Mesendoderm (in vitro differentiated cells): ENCODE measurements around the gene ABHD14A.

Experiments used
- DNase-seq: peaks from one replicate; pipeline ENCODE4 v3.0.0; 2013
- H2AK5ac ChIP-seq: 2 replicates; pipeline ENCODE4 v1.6.1; 2013; ENCODE audit warnings: low read length, inconsistent platforms
- H2BK120ac ChIP-seq: 2 replicates; pipeline ENCODE4 v1.6.1; 2013; ENCODE audit warnings: low read depth, mild to moderate bottlenecking, low read length, moderate library complexity, mixed read lengths
- H2BK15ac ChIP-seq: replicated peaks from 2 replicates; pipeline ENCODE4 v1.6.1; 2013; ENCODE audit warnings: low read depth, mild to moderate bottlenecking, moderate library complexity
- H2BK5ac ChIP-seq: 2 replicates; pipeline ENCODE4 v1.6.1; 2013; ENCODE audit warnings: low read length, inconsistent platforms
- H3K18ac ChIP-seq: 2 replicates; pipeline ENCODE4 v1.6.1; 2013; ENCODE audit warnings: mild to moderate bottlenecking, low read length, mixed read lengths
- H3K23ac ChIP-seq: one replicate; pipeline ENCODE4 v1.6.1; 2013; ENCODE audit warnings: low read length
- H3K27ac ChIP-seq: 2 replicates; pipeline ENCODE4 v1.5.1; 2013; ENCODE audit warnings: low read depth, mild to moderate bottlenecking, inconsistent platforms, low read length, moderate library complexity
- H3K27me3 ChIP-seq: 2 replicates; pipeline ENCODE4 v1.6.1; 2013; ENCODE audit warnings: low read length, control low read depth, mild to moderate bottlenecking, inconsistent platforms; ENCODE audit not compliant: insufficient read depth, poor library complexity
- H3K36me3 ChIP-seq: 2 replicates; pipeline ENCODE4 v1.6.1; 2013; ENCODE audit warnings: low read length, inconsistent platforms; ENCODE audit not compliant: control insufficient read depth, insufficient read depth
- H3K4ac ChIP-seq: one replicate; pipeline ENCODE4 v1.6.1; 2013; ENCODE audit warnings: low read depth, mild to moderate bottlenecking, low read length, moderate library complexity
- H3K4me1 ChIP-seq: 2 replicates; pipeline ENCODE4 v1.6.1; 2013; ENCODE audit warnings: low read depth, low read length, inconsistent platforms; ENCODE audit not compliant: control insufficient read depth
- H3K4me2 ChIP-seq: 2 replicates; pipeline ENCODE4 v1.6.1; 2013; ENCODE audit warnings: low read length
- H3K4me3 ChIP-seq: 2 replicates; pipeline ENCODE4 v1.5.1; 2013; ENCODE audit warnings: mild to moderate bottlenecking, low read length
- H3K56ac ChIP-seq: one replicate; pipeline ENCODE4 v1.6.1; 2013; ENCODE audit warnings: low read length
- H3K79me1 ChIP-seq: 2 replicates; pipeline ENCODE4 v1.6.1; 2013; ENCODE audit warnings: low read length, inconsistent platforms
- H3K79me2 ChIP-seq: 2 replicates; pipeline ENCODE4 v1.6.1; 2013; ENCODE audit warnings: mild to moderate bottlenecking, low read length; ENCODE audit not compliant: control insufficient read depth, insufficient read depth
- H3K9ac ChIP-seq: 2 replicates; pipeline ENCODE4 v1.6.1; 2013; ENCODE audit warnings: low read length, inconsistent platforms
- H4K5ac ChIP-seq: one replicate; pipeline ENCODE4 v1.6.1; 2013; ENCODE audit warnings: low read length
- H4K8ac ChIP-seq: one replicate; pipeline ENCODE4 v1.6.1; 2013; ENCODE audit warnings: low read depth, mild to moderate bottlenecking, control low read depth, low read length, moderate library complexity
- WGBS: extraction: QIAGEN DNeasy Blood & Tissue Kit; methylation state at CpG from one replicate; pipeline ENCODE4 v1.1.7; 2013; ENCODE audit warnings: low lambda C conversion rate, missing lambda C conversion rate; ENCODE audit not compliant: insufficient coverage; ENCODE audit errors: extremely low coverage; 5-methylcytosine and 5-hydroxymethylcytosine counted together

ABHD14A gene

GRCh38 chr3:52025453-52025852 lies 50.6 kb downstream of the ABHD14A start:
- Histone ChIP-seq H3K79me1 (no peaks in the 10 kb centered on the region), H3K56ac (no peak overlapping the region), H2BK15ac (no peak overlapping the region), H3K9ac (no peak overlapping the region), H3K4me2 (no peak overlapping the region), H3K27me3 (no peaks in the 10 kb centered on the region), H3K36me3 (no peaks in the 10 kb centered on the region), H4K5ac (no peak overlapping the region), H3K23ac (no peak overlapping the region), H3K27ac (no peak overlapping the region), H2BK5ac (no peak overlapping the region), H2BK120ac (no peak overlapping the region), H3K4ac (no peak overlapping the region), H3K18ac (no peak overlapping the region), H3K79me2 (no peaks in the 10 kb centered on the region), H2AK5ac (no peak overlapping the region), H3K4me3 (no peak overlapping the region), H3K4me1 (no peaks in the 10 kb centered on the region), H4K8ac (no peak overlapping the region)
- no peak for DNase-seq
- no CpG with 5 or more reads among the region's 7 CpGs for WGBS

DNA sequence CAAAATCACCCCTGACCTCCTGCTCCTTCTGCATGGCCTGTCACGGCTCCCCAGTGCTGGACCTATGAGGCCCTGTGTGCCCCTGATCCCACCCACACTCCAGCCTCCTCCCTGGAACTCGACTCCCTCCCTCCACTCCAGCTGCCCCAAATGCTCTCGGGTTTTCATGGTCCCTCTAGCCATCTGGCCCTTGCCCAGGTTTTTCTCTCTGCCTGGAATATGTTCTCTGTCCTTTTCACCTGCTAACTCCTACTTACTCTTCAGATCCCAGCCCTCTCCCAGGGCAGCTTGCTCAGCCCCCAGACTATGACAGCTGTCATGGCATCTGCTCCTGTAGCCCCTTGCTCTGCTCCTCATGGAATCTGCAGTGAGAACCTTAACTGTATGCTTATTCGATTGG lies 51.2 kb downstream of the ABHD14A start:
- DNase-seq: no peak
- H3K18ac ChIP-seq: no peak overlapping the region
- no peak overlapping the region for H3K9ac ChIP-seq
- no peak overlapping the region for H3K27ac ChIP-seq
- H3K23ac ChIP-seq: no peak overlapping the region
- H4K5ac ChIP-seq: no peak overlapping the region
- no peak overlapping the region for H2BK120ac ChIP-seq
- no peaks in the 10 kb centered on the region for H3K4me1 ChIP-seq
- H3K56ac ChIP-seq: no peak overlapping the region
- no peak overlapping the region for H3K4me3 ChIP-seq
- no peaks in the 10 kb centered on the region for H3K36me3 ChIP-seq
- H3K4me2 ChIP-seq: no peak overlapping the region
- no peak overlapping the region for H3K4ac ChIP-seq
- H3K79me1 ChIP-seq: no peaks in the 10 kb centered on the region
- no peaks in the 10 kb centered on the region for H3K79me2 ChIP-seq
- no peak overlapping the region for H2BK15ac ChIP-seq
- H2BK5ac ChIP-seq: no peak overlapping the region
- H3K27me3 ChIP-seq: no peaks in the 10 kb centered on the region
- no peak overlapping the region for H4K8ac ChIP-seq
- H2AK5ac ChIP-seq: no peak overlapping the region
- no CpG with 5 or more reads among the region's 4 CpGs for WGBS

- Histone ChIP-seq H2BK120ac (no peak overlapping the region), H3K18ac (no peak overlapping the region), H3K9ac (no peak overlapping the region), H3K79me1 (no peaks in the 10 kb centered on the region), H4K8ac (no peak overlapping the region), H3K4me2 (no peak overlapping the region), H2BK15ac (no peak overlapping the region), H3K4ac (no peak overlapping the region), H2AK5ac (no peak overlapping the region), H2BK5ac (no peak overlapping the region), H3K56ac (no peak overlapping the region), H3K27me3 (no peaks in the 10 kb centered on the region), H3K4me3 (no peak overlapping the region), H3K79me2 (no peaks in the 10 kb centered on the region), H3K4me1 (no peaks in the 10 kb centered on the region), H3K27ac (no peak overlapping the region), H3K23ac (no peak overlapping the region), H4K5ac (no peak overlapping the region), H3K36me3 (no peaks in the 10 kb centered on the region)
- DNase-seq: no peak
- no CpG with 5 or more reads among the region's 12 CpGs for WGBS
These were observed 53.7 kb downstream of the ABHD14A start for GRCh38 chr3:52028572-52028971.

DNA sequence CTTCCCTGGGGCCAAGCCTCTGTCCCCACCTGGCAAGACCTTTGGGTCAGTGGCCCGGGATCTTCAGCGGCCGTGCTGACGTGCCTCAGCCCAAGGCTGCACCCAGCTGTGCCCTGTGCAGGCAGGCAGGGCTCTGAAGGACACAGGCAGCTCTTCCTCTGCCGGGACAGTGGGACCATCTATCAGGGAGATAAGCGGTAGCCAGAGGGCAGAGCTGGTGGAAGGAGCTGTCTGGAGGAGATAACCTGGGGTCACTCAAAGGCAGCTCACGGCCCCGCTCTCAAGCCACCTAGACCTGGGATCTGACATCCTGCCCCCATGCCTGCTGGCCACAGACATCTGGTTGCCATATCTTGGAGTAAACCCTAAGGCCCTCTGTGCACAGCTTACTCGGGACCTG lies 54.2 kb downstream of the ABHD14A start:
- no peak overlapping the region for H3K9ac ChIP-seq
- H4K5ac ChIP-seq: no peak overlapping the region
- H3K4ac ChIP-seq: no peak overlapping the region
- H3K27me3 ChIP-seq: no peaks in the 10 kb centered on the region
- no peaks in the 10 kb centered on the region for H3K79me2 ChIP-seq
- no peak for DNase-seq
- H2AK5ac ChIP-seq: no peak overlapping the region
- H4K8ac ChIP-seq: no peak overlapping the region
- no peaks in the 10 kb centered on the region for H3K36me3 ChIP-seq
- no peak overlapping the region for H3K4me3 ChIP-seq
- H2BK120ac ChIP-seq: no peak overlapping the region
- no peak overlapping the region for H2BK15ac ChIP-seq
- WGBS: no CpG with 5 or more reads among the region's 9 CpGs
- no peaks in the 10 kb centered on the region for H3K79me1 ChIP-seq
- H2BK5ac ChIP-seq: no peak overlapping the region
- no peak overlapping the region for H3K27ac ChIP-seq
- H3K4me2 ChIP-seq: no peak overlapping the region
- H3K23ac ChIP-seq: no peak overlapping the region
- no peak overlapping the region for H3K56ac ChIP-seq
- H3K4me1 ChIP-seq: no peaks in the 10 kb centered on the region
- H3K18ac ChIP-seq: no peak overlapping the region

DNA sequence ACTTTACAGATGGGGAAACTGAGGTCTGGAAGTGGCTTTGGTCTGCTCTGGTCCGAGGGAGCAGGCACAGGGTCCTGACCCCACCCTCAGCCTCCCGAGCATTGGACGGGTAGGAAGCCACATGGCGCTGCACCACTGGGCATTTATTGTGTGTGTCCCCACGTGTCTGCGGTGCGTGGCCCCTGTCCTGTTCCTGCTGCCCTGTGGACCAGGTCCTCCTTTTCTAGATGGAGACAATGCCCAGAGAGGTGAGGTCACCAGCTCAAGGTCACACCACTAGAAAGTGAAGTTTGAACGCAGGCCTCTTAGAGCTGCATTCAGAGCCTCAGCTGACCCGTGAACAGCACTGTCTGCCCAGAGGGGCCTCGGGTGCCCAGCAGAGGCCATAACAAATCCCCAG lies 54.7 kb downstream of the ABHD14A start:
- Histone ChIP-seq H3K36me3 (no peaks in the 10 kb centered on the region), H2AK5ac (no peak overlapping the region), H3K23ac (no peak overlapping the region), H3K9ac (no peak overlapping the region), H3K27ac (no peak overlapping the region), H3K79me1 (no peaks in the 10 kb centered on the region), H3K4me2 (no peak overlapping the region), H3K79me2 (no peaks in the 10 kb centered on the region), H4K8ac (no peak overlapping the region), H3K4ac (no peak overlapping the region), H2BK120ac (no peak overlapping the region), H3K4me1 (no peaks in the 10 kb centered on the region), H4K5ac (no peak overlapping the region), H3K56ac (no peak overlapping the region), H3K27me3 (no peaks in the 10 kb centered on the region), H2BK5ac (no peak overlapping the region), H2BK15ac (no peak overlapping the region), H3K4me3 (no peak overlapping the region), H3K18ac (no peak overlapping the region)
- DNase-seq: no peak
- no CpG with 5 or more reads among the region's 10 CpGs for WGBS
